OCI-LY1 (cell line): ENCODE data around the gene BNIP2.

Source experiments
- CTCF ChIP-seq: fragments of 200-600 bp; sonication (generic), shearing (Covaris generic); IDR thresholded peaks from 2 replicates; pipeline ENCODE4 v1.5.1; 2017; ENCODE audit warnings: mild to moderate bottlenecking, antibody characterized with exemption, low read length, moderate library complexity, mixed read lengths
- EZH2 ChIP-seq: fragments of 200-600 bp; sonication (generic), shearing (Covaris generic); IDR thresholded peaks from 2 replicates; pipeline ENCODE4 v1.8.0; 2017; ENCODE audit warnings: borderline replicate concordance, mixed run types, mild to moderate bottlenecking, antibody characterized with exemption, low read length, moderate library complexity, mixed read lengths

GRCh38 chr15:59646277-59646676 is 42.8 kb downstream of the BNIP2 start:
- TF ChIP-seq CTCF: no peak
- TF ChIP-seq EZH2: no peak
